HG03432 (cell line): Measurements from ENCODE around the gene AKAP8.
"Not testable (repeated sequence)": the region's sequence is repeated elsewhere in the genome, so short reads cannot be mapped to it uniquely, and the experiment has no call there.

Source experiments
- ATAC-seq: cut with Tn5 transposase; IDR thresholded peaks from one replicate; pipeline ENCODE4 v1.9.1; 2021; ENCODE audit warnings: mild to moderate bottlenecking, moderate library complexity; ENCODE audit not compliant: unreplicated experiment

AKAP8 gene

DNA sequence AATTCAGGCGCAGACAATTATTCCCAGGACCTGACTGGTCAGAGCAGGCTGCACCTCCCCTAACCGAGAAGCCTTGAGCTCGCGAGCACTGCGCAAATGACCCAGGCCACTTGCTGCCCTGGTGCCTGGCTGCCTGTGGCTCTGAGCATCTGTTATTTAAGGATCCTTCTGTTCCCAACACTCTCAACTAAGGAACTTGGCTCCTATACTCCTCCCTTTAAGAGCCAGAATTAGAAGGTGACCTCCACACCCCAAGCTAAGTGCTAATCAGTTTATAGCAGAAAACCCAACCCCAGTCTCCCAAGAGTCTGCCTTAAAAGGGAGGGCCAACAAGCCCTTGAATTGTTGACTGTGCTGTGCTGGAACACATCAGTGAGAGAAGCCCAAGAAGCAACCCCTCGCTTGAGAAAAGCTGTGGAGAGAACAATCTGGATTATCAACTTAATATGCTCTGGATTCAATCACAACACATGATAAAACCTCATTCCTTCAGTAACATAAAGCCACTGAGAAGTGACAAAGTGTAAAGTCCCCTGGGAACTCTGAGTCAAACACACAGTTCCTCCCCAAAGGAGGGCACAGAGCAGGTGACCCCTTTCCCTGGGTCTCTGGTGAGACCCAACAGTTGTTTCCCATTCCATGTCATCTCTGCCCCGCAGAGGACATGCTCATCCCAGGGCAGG is 24.7 kb upstream of the AKAP8 start:
- ATAC-seq, result no peak

DNA sequence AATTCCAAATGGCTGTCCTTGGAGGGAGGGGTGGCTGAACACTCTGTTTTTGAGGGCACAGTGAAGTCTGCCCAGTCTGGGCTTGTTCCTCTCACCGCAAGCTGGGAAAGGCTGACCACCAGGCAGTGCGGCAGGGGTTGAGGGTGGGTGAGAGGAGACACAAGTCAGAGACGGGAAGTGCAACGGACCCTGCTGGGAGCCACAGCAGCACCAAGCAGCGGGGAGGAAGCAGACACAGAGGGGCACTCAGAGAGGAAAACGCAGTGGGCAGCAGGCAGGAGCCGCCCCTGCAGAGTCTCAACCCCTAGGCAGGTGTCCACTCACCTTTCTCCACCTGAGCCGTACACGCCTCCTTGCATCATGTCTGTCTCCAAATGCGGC is 23.6 kb upstream of the AKAP8 start:
- ATAC-seq, result no peak

DNA sequence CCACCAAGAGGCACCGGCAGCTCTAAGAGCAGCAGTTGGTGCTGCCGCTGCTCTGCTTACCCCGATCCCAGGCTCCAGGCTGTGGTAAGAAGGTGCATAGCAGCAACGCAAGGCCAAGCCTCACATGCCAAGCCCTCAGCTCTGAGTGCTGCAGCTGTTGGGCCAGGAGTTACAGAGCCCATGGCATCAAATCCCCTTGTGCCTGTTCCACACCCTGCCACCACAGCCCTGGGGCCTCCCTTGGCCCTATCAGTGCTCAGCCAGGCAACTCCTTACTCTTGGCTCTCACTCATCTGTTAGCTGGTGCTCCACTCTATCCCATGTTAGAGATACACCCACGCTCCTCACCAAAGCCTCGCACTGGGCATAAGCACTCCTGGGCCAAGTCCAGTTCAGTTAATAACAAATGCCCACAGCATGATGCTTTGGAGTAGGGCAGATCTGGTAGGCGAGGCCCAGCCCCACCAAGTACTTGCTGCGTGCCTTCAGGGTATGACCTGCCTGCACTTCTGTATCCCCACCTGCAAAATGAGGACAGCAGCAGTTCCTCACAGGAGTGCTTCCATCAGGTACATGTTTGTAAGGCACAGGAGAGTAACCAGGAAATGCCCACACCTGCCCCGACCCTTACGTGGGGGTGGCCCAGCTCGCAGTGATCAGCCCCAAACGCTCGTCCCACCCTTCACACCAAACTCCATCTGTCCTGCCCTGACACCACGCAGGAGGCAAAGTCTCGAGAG is 23.0 kb upstream of the AKAP8 start:
- ATAC-seq, result no peak

DNA sequence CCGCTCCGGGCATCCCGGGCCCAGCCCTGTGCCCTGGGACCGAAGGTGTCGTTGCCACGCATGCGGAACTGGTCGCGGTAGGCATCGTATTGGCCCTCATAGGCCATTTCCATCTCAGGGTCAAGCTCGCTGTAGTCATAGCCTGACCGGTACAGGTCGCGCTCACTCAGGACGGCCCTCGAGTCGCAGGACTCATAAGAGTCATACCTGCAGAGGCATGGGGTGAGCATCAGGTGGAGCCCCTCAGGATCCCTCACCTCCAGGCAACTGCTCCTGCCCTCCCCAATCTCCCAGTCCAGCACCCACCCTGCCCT is 21.8 kb upstream of the AKAP8 start:
- no peak for ATAC-seq

DNA sequence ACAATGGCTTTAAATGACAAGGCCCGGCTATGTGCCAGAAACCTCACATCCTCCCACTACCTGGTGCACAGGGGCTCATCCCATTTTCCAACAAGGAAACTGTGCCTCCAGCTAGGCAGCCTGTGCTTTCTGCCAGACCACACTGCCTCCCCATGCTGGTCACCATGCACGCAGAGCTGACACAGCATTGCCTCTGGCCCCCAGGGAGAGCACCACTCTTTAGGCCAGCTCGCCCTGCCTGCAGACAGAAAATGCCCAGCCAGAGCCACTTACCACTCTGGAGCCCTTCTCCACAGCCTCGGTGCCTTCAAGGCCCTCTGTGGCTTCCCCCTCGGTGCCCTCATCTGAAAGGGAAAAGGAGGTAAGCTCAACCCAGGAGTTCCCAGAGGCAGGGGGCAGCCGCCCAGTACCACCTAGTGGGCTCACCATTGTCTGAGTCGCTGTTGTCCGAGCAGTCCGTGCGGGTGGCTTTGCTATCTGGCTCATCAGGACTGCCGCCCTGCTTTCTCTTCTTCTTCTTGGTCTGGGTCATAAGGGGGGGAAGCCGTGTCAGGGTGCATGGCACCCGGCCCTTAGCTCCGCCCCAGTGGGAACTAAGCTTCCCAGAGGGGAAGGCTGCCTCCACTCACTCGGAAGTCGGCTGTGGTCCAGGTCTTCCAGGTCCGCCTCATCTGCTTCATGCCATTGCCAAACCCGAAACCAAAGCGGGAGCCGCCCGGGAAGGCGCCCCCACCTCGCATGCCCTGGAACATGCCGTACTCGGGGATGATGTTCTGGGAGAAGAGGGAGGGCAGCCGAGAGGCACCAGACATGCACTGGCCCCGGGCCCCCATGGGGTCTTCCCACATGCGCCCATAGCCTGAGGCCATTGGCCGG is 21.2 kb upstream of the AKAP8 start:
- ATAC-seq, result no peak

DNA sequence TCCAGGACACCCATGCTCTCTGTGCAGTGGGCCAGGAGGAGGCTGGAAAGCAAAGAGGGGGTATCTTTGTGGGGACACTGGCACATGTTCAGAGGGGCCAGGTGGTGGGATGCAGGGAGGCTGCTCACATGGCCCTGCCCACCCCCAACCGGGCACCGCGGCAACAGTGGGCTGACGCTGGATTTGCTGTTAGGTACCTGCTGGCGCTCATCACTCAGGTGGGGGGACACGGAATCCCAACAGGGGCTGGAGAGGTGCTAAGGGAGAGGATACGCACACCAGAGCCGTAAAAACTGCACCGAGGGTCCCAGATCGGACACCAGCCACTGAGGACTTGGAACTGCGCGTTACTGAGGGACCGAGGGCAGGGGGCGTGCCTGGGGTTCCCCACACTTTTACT is 20.0 kb upstream of the AKAP8 start:
- no peak for ATAC-seq

DNA sequence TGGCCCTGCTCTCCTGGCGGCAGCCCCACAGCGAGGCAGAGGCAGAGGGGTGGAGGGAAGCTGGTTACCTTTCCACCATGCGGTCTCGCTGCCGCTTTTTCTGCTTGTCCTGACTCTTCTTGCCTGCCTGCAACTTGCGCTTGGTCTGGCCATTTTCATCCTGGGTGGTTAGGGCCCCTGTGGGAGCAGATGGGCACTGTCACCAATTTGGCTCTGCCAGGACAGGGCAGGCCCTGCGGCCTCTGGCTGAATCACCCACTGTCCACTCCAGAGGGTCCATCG is 19.6 kb upstream of the AKAP8 start:
- no peak for ATAC-seq

DNA sequence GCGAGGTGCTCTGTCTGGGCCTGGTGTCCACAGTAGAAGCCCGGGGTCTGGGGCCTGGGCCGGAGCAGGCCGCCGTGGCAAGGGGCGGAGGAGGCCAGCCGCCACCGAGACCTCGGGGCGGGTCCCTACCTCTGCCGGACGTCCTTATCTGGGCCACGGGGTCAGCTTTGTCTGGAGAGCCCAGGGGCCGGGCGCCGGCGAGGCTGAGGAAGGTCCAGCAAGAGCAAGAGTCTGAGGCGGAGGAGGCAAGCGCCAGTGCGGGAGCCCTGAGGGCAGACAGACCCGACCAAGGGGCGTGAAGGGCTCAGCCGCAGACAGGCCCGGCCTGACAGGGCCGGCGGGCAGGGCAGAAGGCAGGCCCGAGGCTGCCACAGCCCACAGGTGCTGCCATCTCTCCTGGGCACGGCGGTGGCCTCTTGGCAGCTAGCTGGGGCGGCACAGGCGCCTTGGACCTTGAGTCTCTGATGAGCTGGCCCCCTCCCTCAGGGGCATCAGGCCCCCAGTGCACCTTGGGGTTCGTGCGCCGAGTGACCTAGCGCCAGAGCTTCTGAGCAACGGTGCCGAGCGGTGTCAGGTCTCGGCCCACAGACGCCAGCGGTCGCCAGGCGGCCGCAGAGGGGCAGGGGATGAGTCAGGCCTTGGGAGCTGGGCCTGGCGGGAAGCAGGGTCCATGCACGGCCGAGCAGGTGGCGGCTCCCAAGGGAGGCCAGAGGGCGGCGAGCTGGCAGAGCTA is 19.1 kb upstream of the AKAP8 start:
- no peak for ATAC-seq

DNA sequence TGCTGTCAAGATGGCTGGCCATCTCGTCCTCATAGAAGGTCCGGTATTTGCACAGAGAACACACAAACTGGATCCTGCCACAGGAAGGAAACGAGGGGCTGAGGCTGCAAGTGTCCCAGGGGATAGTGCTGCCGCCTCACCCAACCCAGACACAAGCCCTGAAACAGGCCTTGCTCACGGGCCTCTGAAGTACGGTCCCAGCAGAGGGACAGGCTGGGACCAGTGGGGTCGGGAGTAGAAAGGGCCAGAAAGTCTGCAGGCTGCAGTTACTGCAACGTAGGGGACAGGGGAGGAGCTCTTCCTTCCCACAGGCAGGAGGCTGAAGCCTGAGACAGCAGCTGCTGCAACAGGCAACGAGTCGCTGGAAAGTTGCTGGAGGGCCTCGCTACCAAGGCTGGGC is 18.2 kb upstream of the AKAP8 start:
- ATAC-seq, result no peak

DNA sequence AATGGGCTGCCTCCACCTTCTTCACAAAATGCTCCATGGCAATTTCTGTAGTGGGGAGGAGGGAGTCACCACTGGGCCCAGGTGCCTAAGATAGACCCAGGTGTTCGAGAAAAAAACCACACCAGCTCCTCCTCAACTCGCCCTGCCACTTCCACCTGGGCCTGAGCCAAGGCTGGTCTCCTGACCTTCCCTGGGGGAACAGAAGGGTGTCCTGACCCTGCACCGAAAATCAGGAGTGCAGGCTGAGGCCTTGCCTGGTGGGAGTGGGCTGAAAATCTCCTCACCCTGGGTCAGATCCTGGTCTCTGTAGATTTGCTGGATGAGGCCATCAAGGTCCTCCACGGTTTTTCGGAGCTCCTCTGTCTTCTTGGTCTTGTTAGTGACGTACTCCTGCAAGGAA is 17.6 kb upstream of the AKAP8 start:
- ATAC-seq, result no peak

DNA sequence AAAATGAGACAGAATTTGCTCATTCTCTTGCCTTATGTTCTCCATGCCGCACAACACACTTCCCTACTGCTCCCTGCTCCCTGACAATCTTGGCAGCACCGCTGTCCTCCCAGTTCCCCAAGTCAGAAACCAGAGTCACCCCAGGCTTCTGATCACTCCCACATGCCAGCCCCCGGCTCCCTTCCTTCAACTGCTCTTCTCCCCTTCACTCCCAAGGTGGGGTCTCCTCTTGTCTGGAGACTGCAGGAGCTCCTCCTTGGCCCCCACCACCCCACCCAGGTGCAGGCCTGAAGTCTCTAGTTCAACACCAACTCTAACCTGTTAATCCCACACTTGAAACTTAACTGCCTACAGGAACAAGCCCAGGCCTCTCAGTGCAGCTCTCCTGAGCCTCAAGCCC is 16.8 kb upstream of the AKAP8 start:
- ATAC-seq, result no peak

DNA sequence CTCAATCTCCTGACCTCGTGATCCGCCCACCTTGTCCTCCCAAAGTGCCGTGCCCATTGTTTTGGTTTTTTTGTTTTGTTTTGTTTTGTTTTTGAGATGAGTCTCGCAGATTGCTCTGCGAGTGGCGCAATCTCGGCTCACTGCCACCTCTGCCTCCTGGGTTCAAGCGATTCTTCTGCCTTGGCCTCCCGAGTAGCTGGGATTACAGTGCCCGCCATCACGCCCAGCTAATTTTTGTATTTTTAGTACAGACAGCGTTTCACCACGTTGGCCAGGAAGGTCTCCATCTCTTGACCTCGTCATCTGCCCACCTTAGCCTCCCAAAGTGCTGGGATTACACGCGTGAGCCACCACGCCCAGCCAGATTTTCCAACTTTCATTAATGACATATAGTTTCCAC is 15.7 kb upstream of the AKAP8 start:
- not testable (repeated sequence) for ATAC-seq

DNA sequence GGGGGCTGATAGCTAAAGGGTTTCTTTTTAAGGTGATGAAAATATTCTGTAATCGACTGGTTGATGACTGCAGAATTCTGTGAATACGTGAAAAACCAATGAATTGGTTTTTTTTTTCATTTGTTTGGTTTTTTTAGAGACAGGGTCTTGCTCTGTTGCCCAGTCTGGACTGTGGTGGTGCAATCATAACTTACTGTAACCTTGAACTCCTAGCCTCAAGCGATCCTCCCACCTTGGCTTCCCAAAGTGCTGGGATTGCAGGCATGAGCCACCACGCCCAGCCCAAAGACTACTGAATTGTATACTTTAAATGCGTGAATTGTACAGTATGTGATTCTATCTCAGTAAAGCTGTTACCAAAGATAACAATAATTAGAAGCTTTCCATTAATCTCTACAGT is 14.8 kb upstream of the AKAP8 start:
- ATAC-seq, result no peak

DNA sequence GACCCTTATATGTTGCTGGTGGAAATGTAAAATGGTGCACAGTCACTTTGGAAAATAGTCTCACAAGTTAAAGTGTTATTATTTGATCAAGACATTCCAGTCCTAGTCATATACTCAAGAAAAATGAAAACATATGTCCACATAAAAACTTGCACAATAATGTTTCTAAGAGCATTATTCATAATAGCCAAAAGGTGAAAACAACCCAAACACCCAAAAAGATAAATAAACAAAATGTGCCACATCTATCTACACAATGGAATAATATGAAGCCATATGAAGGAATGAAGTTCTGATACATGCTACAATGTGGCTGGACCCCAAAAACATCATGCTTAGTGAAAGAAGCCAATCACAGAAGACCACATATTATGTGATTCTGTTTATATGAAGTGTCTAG is 14.4 kb upstream of the AKAP8 start:
- ATAC-seq, result no peak

DNA sequence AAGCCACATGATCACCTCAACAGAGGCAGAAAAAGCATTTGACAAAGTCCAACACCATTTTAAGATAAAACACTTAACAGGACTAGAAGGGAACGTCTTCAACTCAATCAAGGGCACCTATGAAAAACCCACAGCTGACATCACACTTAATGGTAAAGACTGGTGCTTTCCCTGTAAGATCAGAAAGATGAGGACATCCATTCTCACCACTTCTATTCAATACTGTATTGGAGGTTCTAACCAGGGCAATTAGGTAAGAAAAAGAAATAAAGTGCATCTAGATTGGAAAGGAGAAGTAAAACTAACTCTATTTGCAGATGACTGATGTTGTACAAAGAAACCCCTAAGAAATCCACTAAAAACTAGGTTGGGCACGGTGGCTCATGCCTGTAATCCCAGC is 11.2 kb upstream of the AKAP8 start:
- ATAC-seq, result no peak

DNA sequence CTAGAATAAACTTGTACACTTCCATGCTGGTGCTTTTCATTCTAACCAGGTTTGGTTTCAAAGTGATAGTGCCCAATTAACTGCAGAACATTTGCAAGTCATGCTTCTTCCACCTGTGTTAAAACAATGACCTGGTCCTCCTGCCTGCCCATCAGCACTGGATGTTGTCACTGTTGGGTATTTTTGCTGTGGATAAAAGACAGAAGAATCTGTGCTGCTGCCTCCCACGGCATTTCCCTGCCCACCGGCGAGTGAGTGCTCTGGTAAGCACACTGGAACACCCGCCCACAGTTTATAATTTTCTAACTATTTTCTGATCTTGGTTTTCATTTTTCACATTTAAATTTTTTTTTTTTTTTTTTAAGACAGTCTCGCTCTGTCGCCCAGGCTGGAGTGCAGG is 2.3 kb upstream of the AKAP8 start:
- no peak for ATAC-seq

DNA sequence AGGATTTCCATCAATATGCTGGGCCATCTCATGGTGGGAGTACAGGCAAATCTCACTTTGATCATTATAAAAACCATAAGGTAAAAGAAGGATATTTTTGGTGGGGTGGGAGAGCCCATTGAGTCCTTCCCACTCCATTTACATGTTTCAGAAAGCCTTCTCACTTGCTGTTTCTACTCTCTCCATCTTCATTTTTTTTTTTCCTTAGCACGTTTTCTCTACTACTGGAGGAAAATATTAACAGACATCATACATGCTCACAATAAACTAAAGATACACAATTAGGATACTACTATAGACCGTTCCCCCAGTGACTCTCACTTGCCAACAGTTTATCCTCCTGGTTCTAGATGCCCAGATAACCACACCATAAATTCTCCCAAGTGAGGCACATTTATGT is 1.8 kb upstream of the AKAP8 start:
- no peak for ATAC-seq

DNA sequence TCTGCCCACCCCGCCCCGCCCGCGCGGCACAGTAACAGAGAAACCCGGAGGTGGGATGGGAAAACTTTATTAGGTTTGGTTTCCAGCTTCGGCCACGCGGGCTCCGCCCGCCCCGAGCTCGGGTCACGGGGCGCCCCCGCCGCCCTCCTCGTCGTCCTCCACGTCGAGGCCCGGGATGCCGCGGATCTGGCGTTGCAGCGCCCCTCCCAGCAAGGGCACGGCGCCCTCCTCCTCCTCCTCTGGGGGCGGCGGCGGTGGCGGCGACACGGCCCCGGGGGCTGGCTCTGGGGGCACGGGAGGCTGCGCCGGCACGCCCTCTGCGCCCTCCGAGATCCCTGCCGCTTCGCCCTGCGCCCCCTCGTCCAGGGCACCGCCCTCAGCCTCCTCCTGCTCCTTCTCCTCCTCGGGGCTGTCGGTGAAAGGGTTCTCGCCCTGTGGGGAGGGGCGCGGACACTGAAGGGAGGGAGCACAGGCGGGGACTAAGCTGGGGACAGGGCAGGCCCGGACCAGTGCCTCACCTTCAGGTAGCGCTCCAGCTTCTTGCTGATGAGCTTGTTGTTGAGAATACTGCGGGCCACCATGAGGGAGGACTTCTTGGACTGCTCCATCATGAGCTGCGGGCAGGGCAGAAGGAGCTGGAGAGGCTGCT is 536 bp upstream of the AKAP8 start:
- ATAC-seq, result peak; percentile 33

DNA sequence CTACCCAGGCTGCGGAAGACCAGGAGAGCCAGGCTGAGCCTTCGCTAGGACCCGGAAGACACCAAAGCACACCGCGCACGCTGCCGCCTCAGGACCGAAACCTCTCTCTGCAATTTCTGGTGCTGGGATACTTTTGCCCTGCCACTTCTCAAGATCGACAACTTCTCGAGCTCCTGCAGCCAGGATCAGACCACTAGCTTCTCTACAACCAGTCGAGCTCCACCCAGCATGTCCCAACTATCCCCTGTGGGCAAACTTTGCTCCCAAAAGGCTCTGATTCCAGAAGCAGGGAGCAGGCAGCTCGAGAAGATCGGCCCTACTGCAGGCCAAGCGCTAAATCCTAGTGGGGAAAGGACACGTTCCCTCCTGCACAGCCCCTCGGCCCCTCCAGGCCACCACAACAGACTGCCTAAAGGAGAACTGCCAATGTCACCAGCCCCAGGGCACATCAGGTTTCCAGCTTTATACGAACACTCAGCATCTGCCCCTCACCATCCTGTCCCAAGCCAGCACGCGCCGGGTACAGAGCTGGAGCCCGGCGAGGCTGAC is 979 bp downstream of the AKAP8 start:
- ATAC-seq, result no peak

DNA sequence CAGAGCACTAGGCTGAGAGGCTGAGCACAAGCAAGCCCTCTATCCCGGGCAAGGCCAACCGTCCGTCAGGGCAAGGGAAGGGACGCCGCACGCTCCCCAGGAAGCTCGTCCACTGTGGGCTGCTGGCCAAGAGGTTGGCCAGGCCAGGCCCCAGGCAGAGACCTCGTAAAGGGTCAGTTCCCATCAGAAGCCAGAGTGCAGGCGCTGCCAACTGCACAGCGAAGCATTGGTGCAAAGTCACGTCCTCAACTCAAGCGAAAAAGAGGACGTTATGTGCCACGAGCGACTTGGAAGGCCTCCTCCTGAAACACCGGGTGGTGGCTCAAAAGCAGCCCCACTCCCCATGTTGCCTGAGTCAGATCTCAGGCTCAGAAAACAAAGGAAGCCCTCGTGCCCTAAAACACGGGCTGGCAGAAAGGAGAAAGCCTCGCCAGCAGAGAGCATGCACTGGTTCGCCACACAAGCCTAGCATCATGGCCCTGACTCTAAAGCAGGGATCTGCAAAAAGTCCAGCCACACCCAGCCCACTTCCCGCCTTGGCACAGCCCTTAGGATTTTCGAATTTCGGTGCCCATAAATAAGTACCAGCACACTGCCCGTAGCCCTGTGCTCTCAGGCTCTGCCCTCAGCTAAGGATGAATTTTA is 4.7 kb downstream of the AKAP8 start:
- no peak for ATAC-seq
